ENCODE results near the gene NDUFA7.

- TF ChIP-seq, protein P1, sequence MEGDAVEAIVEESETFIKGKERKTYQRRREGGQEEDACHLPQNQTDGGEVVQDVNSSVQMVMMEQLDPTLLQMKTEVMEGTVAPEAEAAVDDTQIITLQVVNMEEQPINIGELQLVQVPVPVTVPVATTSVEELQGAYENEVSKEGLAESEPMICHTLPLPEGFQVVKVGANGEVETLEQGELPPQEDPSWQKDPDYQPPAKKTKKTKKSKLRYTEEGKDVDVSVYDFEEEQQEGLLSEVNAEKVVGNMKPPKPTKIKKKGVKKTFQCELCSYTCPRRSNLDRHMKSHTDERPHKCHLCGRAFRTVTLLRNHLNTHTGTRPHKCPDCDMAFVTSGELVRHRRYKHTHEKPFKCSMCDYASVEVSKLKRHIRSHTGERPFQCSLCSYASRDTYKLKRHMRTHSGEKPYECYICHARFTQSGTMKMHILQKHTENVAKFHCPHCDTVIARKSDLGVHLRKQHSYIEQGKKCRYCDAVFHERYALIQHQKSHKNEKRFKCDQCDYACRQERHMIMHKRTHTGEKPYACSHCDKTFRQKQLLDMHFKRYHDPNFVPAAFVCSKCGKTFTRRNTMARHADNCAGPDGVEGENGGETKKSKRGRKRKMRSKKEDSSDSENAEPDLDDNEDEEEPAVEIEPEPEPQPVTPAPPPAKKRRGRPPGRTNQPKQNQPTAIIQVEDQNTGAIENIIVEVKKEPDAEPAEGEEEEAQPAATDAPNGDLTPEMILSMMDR (IDR thresholded peaks at IDR 0.05): no peak
- TF ChIP-seq POLR2A (IDR thresholded peaks at IDR 0.05): no peak
- no peak for TF ChIP-seq POLR2AphosphoS5 (IDR thresholded peaks at IDR 0.05)
Observed at GRCh38 chr19:8370176-8371010, 49.2 kb upstream of the NDUFA7 start.
